BE2C (cell line): ENCODE results near the gene ENDOG.

Experiments
- DNase-seq: peaks from one replicate; pipeline ENCODE4 v3.0.0-alpha.2; 2020
- H3K27me3 ChIP-seq: fragments of 250-450 bp; sonication (Bioruptor Pico); 2 replicates; pipeline ENCODE4 v1.5.1; 2020; ENCODE audit warnings: mild to moderate bottlenecking
- H3K36me3 ChIP-seq: fragments of 250-450 bp; sonication (Bioruptor Pico); 2 replicates; pipeline ENCODE4 v1.5.1; 2020; ENCODE audit warnings: mild to moderate bottlenecking
- H3K4me1 ChIP-seq: fragments of 250-450 bp; sonication (Bioruptor Pico); 2 replicates; pipeline ENCODE4 v1.5.1; 2020
- H3K4me3 ChIP-seq: 2 replicates; pipeline ENCODE4 v1.5.1; 2011; ENCODE audit warnings: low read depth, low read length
- H3K9me3 ChIP-seq: fragments of 250-450 bp; sonication (Bioruptor Pico); 2 replicates; pipeline ENCODE4 v1.5.1; 2020
- CTCF ChIP-seq: IDR thresholded peaks from 2 replicates; pipeline ENCODE4 v1.5.1; 2012; ENCODE audit warnings: mild to moderate bottlenecking, low read depth, low read length

Gene ENDOG

GRCh38 chr9:128829477-128830251, 11.4 kb downstream of the ENDOG start, which contains the start of gene SPOUT1:
Gene SPOUT1, minus strand, starts transcription at chr9:128829794. Its CDS starts 14 bp downstream, at chr9:128829780.
- Histone ChIP-seq H3K4me1 (no peaks in the 10 kb centered on the region), H3K36me3 (peaks cover 50% of the 10 kb centered on the region), H3K9me3 (no peaks in the 10 kb centered on the region), H3K4me3 (peak within 1 kb of the TSS; percentile 98), H3K27me3 (no peaks in the 10 kb centered on the region)
- no peak for TF ChIP-seq CTCF
- DNase-seq, result peak; percentile 97

- no peak overlapping the region for H3K4me3 ChIP-seq
- H3K9me3 ChIP-seq, result no peaks in the 10 kb centered on the region
- peaks cover 38% of the 10 kb centered on the region for H3K36me3 ChIP-seq
- TF ChIP-seq CTCF, result no peak
- no peaks in the 10 kb centered on the region for H3K4me1 ChIP-seq
- DNase-seq, result no peak
- no peaks in the 10 kb centered on the region for H3K27me3 ChIP-seq
Observed at GRCh38 chr9:128833696-128834095, 15.4 kb downstream of the ENDOG start.

- Histone ChIP-seq H3K36me3 (peaks cover 45% of the 10 kb centered on the region), H3K4me3 (no peak overlapping the region), H3K4me1 (no peaks in the 10 kb centered on the region), H3K27me3 (no peaks in the 10 kb centered on the region), H3K9me3 (no peaks in the 10 kb centered on the region)
- TF ChIP-seq CTCF, result no peak
- DNase-seq, result no peak
Observed at GRCh38 chr9:128835246-128836210, 17.2 kb downstream of the ENDOG start.

GRCh38 chr9:128836509-128837145, 18.3 kb downstream of the ENDOG start:
- no peak for DNase-seq
- no peak overlapping the region for H3K4me3 ChIP-seq
- no peaks in the 10 kb centered on the region for H3K27me3 ChIP-seq
- peaks cover 50% of the 10 kb centered on the region for H3K36me3 ChIP-seq
- no peaks in the 10 kb centered on the region for H3K4me1 ChIP-seq
- no peaks in the 10 kb centered on the region for H3K9me3 ChIP-seq
- no peak for TF ChIP-seq CTCF

GRCh38 chr9:128838338-128838737, 20.0 kb downstream of the ENDOG start:
- Histone ChIP-seq H3K4me1 (no peaks in the 10 kb centered on the region), H3K27me3 (no peaks in the 10 kb centered on the region), H3K36me3 (peaks cover 53% of the 10 kb centered on the region), H3K9me3 (no peaks in the 10 kb centered on the region), H3K4me3 (no peak overlapping the region)
- no peak for DNase-seq
- TF ChIP-seq CTCF, result no peak
